ENCODE measurements around the gene MBD6.
"Not testable (repeated sequence)": the region's sequence is repeated elsewhere in the genome, so short reads cannot be mapped to it uniquely, and the experiment has no call there.

Gene MBD6

GRCh38 chr12:57515934-57516541, 6.6 kb upstream of the MBD6 start:
- no peak for TF ChIP-seq CTCF (IDR thresholded peaks at IDR 0.05; ENCODE audit: insufficient read depth, low read depth, low read length, missing control alignments)
- no peak for DNase-seq (ENCODE audit: low read depth)
- H3K4me3 ChIP-seq (ENCODE audit: low read length) = no peak overlapping the region

- no peak for DNase-seq (ENCODE audit: low read depth)
- no peak overlapping the region for H3K4me3 ChIP-seq (ENCODE audit: low read length)
These were observed 5.9 kb upstream of the MBD6 start for GRCh38 chr12:57516617-57517153.

GRCh38 chr12:57517187-57517586, 5.4 kb upstream of the MBD6 start:
- DNase-seq (ENCODE audit: low read depth) = peak; percentile 52

More at GRCh38 chr12:57516617-57517153, 5.9 kb upstream of the MBD6 start:
- no peak for TF ChIP-seq CTCF (IDR thresholded peaks at IDR 0.05; ENCODE audit: insufficient read depth, low read depth, low read length, missing control alignments)

GRCh38 chr12:57517718-57518117, 4.9 kb upstream of the MBD6 start:
- not testable (repeated sequence) for H3K4me3 ChIP-seq (ENCODE audit: low read length); DNase-seq (ENCODE audit: low read depth)

More at GRCh38 chr12:57517187-57517586, 5.4 kb upstream of the MBD6 start:
- TF ChIP-seq CTCF (IDR thresholded peaks at IDR 0.05; ENCODE audit: insufficient read depth, low read depth, low read length, missing control alignments) = no peak
- H3K4me3 ChIP-seq (ENCODE audit: low read length) = no peak overlapping the region

- no peak for TF ChIP-seq CTCF (IDR thresholded peaks at IDR 0.05; ENCODE audit: insufficient read depth, low read depth, low read length, missing control alignments)
- H3K4me3 ChIP-seq (ENCODE audit: low read length) = peak overlapping the region; percentile 98
- DNase-seq (ENCODE audit: low read depth) = no peak
These were observed 4.3 kb upstream of the MBD6 start for GRCh38 chr12:57518176-57518919.

- no peak for TF ChIP-seq CTCF (IDR thresholded peaks at IDR 0.05; ENCODE audit: insufficient read depth, low read depth, low read length, missing control alignments)
- peak; percentile 39 for DNase-seq (ENCODE audit: low read depth)
- H3K4me3 ChIP-seq (ENCODE audit: low read length) = peak overlapping the region; percentile 98
These were observed 3.5 kb upstream of the MBD6 start for GRCh38 chr12:57518920-57519795.

- no peak for TF ChIP-seq CTCF (IDR thresholded peaks at IDR 0.05; ENCODE audit: insufficient read depth, low read depth, low read length, missing control alignments)
- DNase-seq (ENCODE audit: low read depth) = peak; percentile 24
- peak overlapping the region; percentile 98 for H3K4me3 ChIP-seq (ENCODE audit: low read length)
These were observed 2.9 kb upstream of the MBD6 start for GRCh38 chr12:57519796-57520052.

Data from epithelial cell of esophagus (primary cell).